ENCODE results near the gene PLD1. TPM values are rescaled to one million over a fixed set of nuclear protein-coding genes. Genes with fewer than 3 reads are reported as not detected.

PLD1 gene
- total RNA-seq, 1 donor from 2014 or later, result 59.7 TPM

GRCh38 chr3:171837698-171838097 is 27.4 kb upstream of the PLD1 start:
- no peak for DNase-seq (ENCODE audit: low spot score)

- no peak for DNase-seq (ENCODE audit: low spot score)
Observed at GRCh38 chr3:171836855-171837254, 26.6 kb upstream of the PLD1 start.

DNA sequence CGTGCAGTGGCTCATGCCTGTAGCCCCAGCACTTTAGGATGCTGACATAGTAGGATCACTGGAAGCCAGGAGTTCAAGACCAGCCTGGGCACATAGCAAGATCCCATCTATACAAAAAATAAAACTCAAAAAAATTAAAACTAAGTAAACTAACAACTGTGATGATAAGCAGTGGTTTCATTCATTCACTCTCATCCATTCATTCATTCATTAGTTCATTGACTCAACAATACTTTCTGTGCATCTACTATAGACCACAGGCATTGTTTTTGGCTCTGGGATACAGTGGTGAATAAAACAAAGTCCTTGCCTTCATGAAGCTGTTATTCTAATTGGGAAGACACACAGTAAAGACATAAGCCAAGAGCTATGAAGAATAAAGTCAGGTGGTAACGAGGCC is 25.3 kb upstream of the PLD1 start:
- no peak for DNase-seq (ENCODE audit: low spot score)

DNA sequence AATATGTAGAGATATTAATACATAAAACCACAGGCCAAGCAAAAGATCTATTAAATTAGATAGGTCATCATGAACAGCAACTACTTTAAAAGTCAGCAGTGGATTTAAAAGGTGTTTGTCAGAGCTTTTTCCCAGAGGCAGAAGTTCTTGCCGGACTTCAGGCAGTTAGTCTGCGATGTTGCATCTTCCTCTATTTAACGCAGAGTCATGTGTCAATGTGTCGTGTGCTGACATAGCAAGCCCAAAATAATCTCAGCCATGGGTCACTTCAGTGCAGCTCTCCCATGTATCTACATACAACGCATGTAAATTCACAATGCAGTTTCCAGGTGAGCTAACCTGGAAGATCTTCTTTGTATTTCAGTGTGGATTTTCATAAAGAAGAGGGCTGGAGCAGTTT is 24.8 kb upstream of the PLD1 start:
- DNase-seq (ENCODE audit: low spot score), result no peak

GRCh38 chr3:171834461-171834801 is 24.1 kb upstream of the PLD1 start:
- DNase-seq (ENCODE audit: low spot score), result no peak

DNA sequence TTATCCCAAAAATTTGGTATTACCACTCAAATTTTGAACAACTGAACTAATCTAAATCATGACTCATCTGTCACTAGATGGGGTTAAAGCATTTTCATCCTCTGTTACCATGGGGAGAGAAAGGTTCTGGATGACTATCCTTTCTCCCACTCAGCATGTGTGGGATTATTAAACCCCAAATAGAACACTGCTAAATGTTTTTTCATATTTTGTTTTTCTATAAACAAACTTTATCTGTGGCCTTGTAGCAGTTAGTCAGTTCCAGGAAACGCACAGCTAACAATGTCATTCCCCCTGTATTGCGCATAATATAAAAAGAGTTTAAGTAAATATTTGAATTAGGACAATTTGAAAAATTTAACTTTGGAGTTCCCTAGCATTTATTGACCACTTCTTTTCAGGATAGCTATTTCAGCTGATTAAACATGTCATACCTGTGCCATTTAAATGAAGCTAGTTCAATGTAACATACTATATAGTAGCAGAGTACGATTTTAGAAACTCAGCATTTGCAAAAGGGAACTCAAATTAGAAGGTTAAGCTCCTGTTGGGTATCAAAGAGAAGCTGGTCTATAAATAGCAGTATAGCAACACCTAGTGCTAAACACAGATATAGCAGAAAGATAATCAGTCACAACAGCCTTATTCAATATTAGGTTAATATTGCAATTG is 23.6 kb upstream of the PLD1 start:
- peak; percentile 50 for DNase-seq (ENCODE audit: low spot score)

DNA sequence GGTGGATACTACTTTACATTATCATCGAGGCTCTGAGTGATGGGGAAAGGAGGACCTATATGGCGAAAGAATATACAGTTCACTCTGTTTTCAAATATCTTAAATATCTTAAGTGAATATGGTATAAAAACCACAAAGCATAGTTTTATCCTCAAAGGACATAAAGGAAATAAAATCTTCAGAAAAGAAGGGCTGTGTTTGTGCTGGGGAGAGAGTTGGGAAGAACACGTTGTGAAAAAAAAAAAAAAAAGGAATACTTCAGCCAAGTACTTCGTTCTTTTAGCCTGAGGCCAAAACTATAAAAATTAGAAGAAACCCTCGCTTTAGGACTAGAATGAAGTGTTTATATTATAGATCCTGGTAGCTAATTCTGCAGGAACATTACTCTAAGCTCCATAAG is 22.7 kb upstream of the PLD1 start:
- peak; percentile 35 for DNase-seq (ENCODE audit: low spot score)

DNA sequence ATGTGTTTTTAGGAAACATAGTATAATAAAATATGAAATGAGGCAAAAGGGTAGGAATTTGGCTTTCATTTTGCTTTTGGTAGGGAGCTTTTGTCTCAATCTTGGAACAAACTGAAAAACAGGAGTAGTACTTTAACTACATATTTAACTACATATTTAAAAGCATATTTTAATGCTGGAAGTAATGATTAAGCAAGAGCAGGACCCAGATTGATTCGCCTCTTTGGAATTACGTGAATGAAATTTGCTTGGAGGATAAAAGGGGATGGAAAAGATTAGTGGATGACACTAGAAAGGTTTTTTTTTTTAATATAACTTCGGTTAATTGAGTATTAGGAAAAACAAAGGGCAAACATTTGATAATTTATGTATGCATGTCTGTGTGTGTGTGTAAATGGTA is 21.7 kb upstream of the PLD1 start:
- no peak for DNase-seq (ENCODE audit: low spot score)

DNA sequence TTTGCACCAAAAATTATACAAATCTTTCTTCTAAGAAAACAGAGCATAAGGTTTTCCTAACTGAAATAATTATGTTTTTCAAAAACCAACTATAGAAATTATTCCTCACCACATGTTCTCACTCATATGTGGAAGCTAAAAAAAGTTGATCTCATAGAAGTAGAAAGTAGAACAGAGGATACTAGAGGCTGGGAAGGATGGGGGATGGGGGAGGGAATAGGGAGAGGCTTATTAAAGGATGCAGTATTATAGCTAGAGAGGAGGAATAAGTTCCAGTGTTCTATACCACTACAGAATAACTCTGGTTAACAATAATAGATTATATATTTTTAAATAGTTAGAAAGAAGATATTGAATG is 20.2 kb upstream of the PLD1 start:
- no peak for DNase-seq (ENCODE audit: low spot score)

GRCh38 chr3:171829841-171830517 is 19.7 kb upstream of the PLD1 start:
- DNase-seq (ENCODE audit: low spot score), result peak; percentile 80

DNA sequence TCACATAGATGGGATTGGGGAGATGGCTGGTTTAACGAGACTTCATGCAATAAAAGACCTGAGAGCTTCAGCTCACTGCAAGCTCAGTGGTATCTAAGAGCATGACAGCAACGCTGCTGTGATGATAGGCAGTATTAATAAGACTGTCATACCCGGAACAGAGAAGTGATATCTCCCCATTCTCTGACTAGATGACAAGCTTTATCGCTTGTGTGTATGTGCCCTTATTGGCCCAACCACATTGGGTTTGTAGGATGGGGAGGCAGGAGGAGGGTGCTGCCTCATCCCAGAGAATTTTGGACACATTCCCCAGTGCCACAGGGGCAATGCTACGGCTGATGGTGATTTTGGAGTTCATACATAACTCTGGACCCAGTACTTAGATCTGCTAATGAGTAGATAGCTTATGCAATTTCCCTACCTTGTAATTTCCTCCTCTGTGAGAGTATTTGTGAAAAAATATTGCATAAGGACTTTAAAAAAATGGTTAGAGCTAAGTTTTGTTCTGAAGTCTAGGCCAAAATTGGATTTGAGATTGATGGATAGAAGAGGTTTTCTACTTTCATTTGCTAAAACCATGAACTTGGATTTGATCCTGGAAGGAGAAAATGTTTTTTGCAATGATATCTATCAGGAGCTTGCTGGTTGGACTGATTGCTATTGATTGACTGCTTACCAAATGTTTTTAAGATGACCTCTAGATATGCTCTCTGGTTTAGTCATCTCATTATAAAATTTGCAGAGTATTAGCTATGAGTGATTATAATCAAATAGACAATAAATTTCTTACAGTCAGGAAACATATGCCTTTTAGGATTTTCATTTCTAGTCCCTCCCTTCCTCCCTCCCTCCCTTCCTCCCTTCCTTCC is 18.9 kb upstream of the PLD1 start:
- no peak for DNase-seq (ENCODE audit: low spot score)

DNA sequence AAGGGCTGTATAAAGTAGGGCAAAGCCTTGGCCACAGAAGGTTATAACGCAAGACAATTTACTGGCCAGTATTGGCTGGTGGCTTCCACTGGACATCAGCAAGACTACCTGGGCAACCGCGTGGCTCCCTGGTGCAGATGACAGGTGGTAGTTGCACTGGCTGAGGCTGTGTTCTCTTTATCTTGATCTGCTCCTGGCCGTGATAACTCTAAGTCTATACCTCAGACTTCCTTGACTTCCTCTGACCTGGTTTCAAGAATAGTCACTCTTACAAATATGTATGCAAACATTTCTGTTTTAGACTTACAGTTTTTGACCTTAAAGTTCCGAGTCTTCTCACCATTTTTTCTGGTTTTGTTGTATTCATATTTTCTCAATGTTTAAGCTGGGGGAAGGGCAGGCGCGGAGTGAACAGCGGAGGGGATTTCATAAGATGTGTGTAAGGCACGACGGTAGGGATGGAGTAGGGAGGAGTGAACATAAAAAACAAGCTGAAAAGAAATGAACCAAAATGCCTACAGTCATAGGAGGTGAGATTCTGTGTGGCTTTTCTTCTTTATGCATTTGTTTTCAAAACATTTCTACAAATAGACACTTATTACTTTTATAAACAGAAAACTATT is 17.7 kb upstream of the PLD1 start:
- DNase-seq (ENCODE audit: low spot score), result no peak

- DNase-seq (ENCODE audit: low spot score), result no peak
Observed at GRCh38 chr3:171827385-171827784, 17.1 kb upstream of the PLD1 start.

GRCh38 chr3:171825222-171825828 is 15.0 kb upstream of the PLD1 start:
- DNase-seq (ENCODE audit: low spot score), result peak; percentile 91

DNA sequence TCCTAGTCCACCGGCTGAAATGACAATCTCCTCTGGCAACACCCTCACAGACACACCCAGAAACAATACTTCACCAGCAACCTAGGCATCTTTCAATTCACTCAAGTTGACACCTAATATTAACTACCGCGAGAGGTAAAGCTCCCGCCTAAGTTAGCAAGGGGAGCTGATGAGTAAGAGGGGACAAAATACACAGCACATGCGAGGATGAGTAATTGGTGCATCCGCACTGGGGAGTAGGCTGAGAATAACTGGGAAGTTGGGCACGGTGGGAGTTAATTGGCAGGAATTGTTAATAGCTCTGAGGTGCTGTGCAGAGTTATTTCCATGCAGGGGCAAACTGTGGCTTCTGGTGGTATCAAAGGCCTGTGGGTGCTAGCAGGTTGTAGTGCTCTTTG is 14.5 kb upstream of the PLD1 start:
- DNase-seq (ENCODE audit: low spot score), result no peak

- peak; percentile 73 for DNase-seq (ENCODE audit: low spot score)
Observed at GRCh38 chr3:171824116-171824515, 13.8 kb upstream of the PLD1 start.

DNA sequence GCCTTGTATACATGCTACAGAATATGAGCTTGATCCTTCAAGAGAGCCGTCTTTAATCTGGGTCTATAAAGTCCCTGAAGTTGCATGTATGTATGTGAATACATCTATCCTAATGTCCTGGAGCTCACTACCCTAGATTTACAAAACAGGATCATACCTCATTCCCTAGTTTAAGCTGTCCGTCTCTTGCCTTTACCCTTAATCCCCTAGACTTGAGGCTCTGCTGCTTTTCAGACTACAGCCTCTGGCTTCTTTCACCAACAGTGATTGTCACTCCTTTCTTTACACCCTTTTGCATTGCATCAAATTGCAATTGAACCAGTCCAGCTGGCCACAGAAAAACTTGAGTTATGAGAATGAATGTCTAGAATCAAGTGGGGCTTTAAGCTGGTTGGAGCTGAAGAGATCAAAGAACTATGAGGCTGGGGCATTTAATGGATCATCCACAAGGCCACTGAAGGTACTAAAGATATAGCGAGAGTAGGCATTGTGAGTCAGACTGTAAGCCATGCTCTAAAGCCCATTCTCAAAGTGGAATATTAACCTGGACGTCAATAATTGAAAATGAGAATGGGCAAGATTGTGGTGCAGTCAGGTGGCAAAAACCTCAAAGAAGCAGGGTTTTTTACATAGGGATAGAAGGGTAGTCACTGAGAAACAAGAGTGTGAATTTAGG is 12.3 kb upstream of the PLD1 start:
- DNase-seq (ENCODE audit: low spot score), result peak; percentile 98

DNA sequence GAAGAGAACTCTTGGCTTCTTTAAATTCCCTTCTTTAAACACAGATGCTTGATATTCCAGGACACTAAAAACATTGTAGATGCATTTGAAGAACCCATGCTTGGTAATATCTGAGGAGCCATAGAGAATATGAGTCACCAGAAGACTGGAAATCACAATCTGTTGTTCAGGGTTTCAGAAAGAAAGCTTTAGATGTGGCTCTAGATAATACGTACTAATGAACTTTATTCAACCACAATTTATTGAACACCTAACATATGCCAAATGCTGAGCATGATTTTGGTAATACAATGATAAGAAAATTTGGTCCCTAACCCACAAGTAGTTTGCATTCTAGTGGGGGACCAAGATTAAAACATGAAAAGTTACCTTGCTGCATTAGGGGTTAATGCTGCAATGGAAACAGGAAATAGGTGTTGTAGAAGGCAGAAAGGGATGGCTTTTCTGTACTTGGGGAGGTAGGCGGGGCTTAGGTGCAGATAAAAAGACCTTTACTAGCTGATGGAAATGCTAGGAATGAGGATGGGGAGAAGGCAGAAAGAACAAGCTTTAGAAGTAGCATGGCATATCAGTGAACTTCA is 11.6 kb upstream of the PLD1 start:
- DNase-seq (ENCODE audit: low spot score), result peak; percentile 30

GRCh38 chr3:171821044-171821443 is 10.8 kb upstream of the PLD1 start:
- DNase-seq (ENCODE audit: low spot score), result peak; percentile 88

- peak; percentile 51 for DNase-seq (ENCODE audit: low spot score)
Observed at GRCh38 chr3:171817074-171817800, 7.0 kb upstream of the PLD1 start.

All from umbilical cord (tissue), 2 donors.